Occipital lobe (tissue), 3 donors: ENCODE results near the gene MRPL30. TPM values are rescaled to one million over a fixed set of nuclear protein-coding genes. Genes with fewer than 3 reads are reported as not detected.
"Not testable (repeated sequence)": the region's sequence is repeated elsewhere in the genome, so short reads cannot be mapped to it uniquely, and the experiment has no call there.

Source experiments
- DNase-seq: peaks from one replicate; lab custom pipeline; 2025; lab: John Stamatoyannopoulos, UW
- small RNA-seq: library from RNA; depleted of rRNA; stranded (forward); fragments of <200 nt; gene quantifications from one replicate; pipeline ENCODE3, GENCODE V24; 2014
- total RNA-seq: library from RNA; depleted of rRNA; stranded (reverse); fragments of >200 nt; gene quantifications from one replicate; pipeline ENCODE4 v1.2.3, GENCODE V29; 2014

The MRPL30 gene
- total RNA-seq, 1 donor from 2014 or later, result 77.8 TPM

DNA sequence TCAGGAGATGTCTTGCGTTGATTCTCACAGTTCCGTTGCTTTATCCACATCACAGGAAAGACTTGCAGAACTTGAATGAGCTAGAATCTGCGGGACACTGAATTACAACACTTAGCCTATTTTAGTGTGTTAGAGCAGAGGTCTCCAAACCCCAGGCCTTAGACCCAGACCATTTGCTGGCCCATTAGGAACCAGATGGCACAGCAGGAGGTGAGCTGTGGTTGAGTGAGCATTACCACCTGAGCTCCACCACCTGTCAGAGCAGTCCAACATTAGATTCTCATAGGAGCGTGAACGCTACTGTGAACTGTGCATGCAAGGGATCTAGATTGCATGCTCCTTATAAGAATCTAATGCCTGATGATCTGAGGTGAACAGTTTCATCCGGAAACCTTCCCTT is 3.8 kb downstream of the MRPL30 start:
- DNase-seq, result no peak

GRCh38 chr2:99187011-99187410 is 6.0 kb downstream of the MRPL30 start:
- DNase-seq, result no peak

- no peak for DNase-seq
Measured at GRCh38 chr2:99188357-99188756, 7.4 kb downstream of the MRPL30 start.

DNA sequence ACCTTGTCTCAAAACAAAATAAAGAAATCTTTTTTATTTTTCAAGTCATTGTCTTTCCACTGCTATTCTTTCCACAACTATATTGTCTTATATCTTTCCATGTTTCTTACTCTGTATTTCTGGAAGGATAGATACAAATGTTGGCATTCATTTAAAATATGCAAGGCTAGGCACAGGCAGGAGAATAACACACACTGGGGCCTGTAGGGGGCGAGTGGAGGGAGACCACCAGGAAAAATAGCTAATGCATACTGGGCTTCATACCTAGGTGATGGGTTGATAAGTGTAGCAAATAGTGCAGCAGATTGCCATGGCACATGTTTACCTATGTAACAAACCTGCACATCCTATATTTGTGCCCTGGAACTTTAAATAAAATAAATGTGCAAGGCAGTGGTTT is 9.6 kb downstream of the MRPL30 start:
- DNase-seq, result no peak

- not testable (repeated sequence) for DNase-seq
Measured at GRCh38 chr2:99192364-99192763, 11.4 kb downstream of the MRPL30 start.

DNA sequence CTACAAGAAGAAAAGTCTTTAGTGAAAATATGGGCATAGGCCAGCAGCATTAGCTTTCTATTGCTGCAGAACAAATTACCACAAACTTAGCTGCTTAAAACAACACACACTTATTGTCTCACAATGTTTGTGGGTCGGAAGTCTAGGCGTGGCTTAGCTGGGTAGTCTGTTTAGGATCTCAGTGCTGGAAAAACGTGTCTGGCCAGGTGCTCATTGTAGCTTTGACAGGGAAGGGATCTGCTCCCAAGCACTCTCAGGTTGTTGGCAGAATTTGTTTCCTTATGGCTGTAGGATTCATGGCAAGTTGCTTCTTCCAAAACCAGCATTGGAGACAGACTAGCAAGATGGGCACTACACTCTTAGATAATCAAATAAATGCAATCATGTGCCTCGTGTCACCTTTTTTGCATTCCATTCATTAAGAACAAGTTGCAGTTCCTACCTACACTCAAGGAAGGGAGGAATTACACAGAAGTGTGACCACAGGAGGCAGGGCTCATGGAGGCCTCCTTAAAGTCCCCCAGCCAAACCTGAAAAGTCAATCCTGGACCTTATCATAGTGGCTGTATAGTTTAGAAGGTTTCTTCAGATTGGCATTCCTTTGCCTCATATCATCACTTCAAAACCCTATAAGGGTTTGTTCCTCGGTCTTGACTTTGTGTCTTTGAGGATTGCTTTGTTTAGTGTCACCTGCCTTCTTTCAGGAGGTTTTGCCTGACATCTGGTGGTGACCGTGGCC is 17.3 kb downstream of the MRPL30 start:
- DNase-seq, result no peak

DNA sequence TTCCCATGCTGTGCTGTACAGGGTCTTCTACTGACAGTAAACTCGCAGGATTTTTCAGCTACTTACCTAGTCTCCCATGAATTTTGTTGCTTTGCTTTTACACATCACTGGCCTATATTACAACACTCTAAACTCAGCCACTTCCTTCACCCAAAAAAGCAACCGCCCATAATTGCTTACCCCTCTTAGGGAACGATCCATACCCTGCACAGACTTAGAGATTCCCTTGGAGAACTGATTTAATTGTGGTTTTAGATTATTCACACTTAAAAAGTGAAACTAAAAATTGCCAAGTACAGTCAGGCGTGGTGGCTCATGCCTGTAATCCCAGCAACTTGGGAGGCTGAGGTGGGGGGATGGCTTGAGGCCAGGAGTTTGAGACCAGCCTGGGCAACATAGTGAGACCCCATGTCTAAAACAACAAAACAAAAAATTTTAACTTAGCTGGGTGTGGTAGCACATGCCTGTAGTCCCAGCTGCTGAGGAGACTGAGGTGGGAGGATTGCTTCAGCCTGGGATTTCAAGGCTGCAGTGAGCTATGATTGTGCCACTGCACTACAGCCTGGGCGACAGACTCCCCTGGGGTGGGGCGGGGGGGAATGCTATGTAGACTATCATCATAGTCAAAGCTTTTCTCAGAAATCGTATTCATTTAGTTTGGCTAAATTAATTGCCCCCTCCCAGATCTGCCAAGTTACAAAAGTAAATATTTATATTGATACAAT is 19.3 kb downstream of the MRPL30 start:
- no peak for DNase-seq

- no peak for DNase-seq
Measured at GRCh38 chr2:99201959-99202678, 21.1 kb downstream of the MRPL30 start.

DNA sequence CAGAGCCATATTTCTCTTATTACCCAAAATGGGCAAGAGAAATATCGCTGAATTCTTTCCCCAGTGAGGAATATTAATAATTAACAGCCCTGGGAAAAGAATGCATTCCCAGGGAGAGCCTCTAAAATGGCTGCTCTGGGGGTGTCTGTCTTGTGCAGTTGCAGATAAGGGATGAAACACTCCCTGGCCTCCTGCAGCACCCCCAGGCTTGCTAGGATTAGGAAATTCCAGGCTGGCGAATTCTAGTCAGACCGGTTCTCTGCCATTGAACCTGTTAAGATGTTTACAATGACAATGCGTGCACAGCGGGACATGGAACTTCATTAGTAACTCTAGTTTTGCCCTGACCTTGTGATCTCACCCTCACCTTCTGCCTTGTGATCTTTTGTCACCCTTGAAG is 24.5 kb downstream of the MRPL30 start:
- DNase-seq, result no peak

DNA sequence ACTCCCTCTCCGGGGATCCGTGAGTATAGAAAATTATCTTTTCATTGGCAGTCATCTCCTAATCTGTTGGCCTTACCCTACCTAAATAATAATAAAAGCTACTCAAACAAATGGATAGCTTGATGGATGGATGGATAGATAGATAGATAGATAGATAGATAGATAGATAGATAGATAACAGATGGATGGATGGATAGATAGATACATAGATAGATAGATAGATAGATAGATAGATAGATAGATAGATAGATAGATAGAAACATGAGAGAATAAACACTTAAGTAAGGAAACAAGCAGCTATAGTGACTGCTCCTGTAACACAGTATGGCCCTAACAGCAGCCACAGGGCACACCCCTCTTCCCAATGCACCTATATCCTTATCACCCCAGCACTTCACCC is 35.1 kb downstream of the MRPL30 start:
- DNase-seq, result no peak

GRCh38 chr2:99217929-99218501 is 37.0 kb downstream of the MRPL30 start:
- DNase-seq, result no peak

- not testable (repeated sequence) for DNase-seq
Measured at GRCh38 chr2:99233177-99233576, 52.2 kb downstream of the MRPL30 start.

GRCh38 chr2:99238599-99238998 is 57.6 kb downstream of the MRPL30 start:
- no peak for DNase-seq

DNA sequence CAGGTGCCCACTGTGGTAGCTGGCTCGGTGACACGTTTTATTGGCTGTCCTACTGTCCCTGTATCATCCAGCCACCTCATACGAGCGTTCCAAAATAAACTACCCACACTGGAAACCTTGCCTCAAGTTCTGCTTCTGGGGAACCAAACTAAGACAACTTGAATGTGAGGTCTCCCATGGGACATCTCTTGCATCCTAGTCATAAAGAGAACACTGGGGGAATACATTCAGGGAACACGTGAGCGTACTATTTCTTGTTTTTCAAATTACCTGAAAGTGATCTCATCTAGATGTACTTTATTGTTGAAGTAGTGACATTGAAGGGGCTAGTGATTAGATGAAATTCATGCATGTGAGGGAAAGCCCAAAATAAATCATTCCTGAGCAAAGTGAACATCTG is 59.4 kb downstream of the MRPL30 start:
- no peak for DNase-seq

- no peak for DNase-seq
Measured at GRCh38 chr2:99242151-99242550, 61.2 kb downstream of the MRPL30 start.

Small RNA genes lying within 50 kb of the gene (small RNA-seq; reads per million reads assigned to genes)
- gene AC092587.1, result not detected

Other genes starting within 250 kb of the MRPL30 start
- 2.3 TPM for gene CRACDL, start 245.0 kb upstream of the MRPL30 start, total RNA-seq
- 3.7 TPM for gene C2orf15, start 39.5 kb upstream of the MRPL30 start, total RNA-seq
- gene TSGA10, start 26.2 kb upstream of the MRPL30 start, total RNA-seq, result 21.1 TPM
- 11.5 TPM for gene LIPT1, start 26.2 kb upstream of the MRPL30 start, total RNA-seq
- 20.0 TPM for gene MITD1, start 126 bp upstream of the MRPL30 start, total RNA-seq
- gene LYG2, start 74.5 kb downstream of the MRPL30 start, total RNA-seq, result not detected
- gene LYG1, start 120.0 kb downstream of the MRPL30 start, total RNA-seq, result 0.47 TPM
- gene TXNDC9, start 155.1 kb downstream of the MRPL30 start, total RNA-seq, result 55.1 TPM
- gene EIF5B, start 156.2 kb downstream of the MRPL30 start, total RNA-seq, result 16.2 TPM